ENCODE data around the gene MCM3.
A peak's percentile ranks its signal among the peaks of the same experiment; 100 is the strongest.

MCM3 gene

GRCh38 chr6:52231406-52232127, 53.0 kb downstream of the MCM3 start:
- H3K79me2 ChIP-seq (ENCODE audit: insufficient read depth, low read depth), result no peaks in the 10 kb centered on the region
- TF ChIP-seq CTCF (conservative IDR thresholded peaks at IDR 0.05; ENCODE audit: low read depth, low read length), result no peak
- no peak overlapping the region for H3K4me3 ChIP-seq (IDR thresholded peaks at IDR 0.05; ENCODE audit: insufficient read depth, low read depth, low read length)
- H3K4me1 ChIP-seq (ENCODE audit: low read depth, poor library complexity, severe bottlenecking), result peaks cover 78% of the 10 kb centered on the region
- H3K9ac ChIP-seq, result no peak overlapping the region
- no peak overlapping the region for H2AFZ ChIP-seq (ENCODE audit: low read depth)
- H4K20me1 ChIP-seq (ENCODE audit: insufficient read depth), result no peaks in the 10 kb centered on the region
- H3K27me3 ChIP-seq (ENCODE audit: insufficient read depth, low read depth), result peaks cover 10% of the 10 kb centered on the region; the same call in 1 of the 2 replicates
- no peak overlapping the region for H3K27ac ChIP-seq
- H3K4me2 ChIP-seq, result peak overlapping the region; percentile 66
- H3K36me3 ChIP-seq (ENCODE audit: insufficient read depth), result no peaks in the 10 kb centered on the region

DNA sequence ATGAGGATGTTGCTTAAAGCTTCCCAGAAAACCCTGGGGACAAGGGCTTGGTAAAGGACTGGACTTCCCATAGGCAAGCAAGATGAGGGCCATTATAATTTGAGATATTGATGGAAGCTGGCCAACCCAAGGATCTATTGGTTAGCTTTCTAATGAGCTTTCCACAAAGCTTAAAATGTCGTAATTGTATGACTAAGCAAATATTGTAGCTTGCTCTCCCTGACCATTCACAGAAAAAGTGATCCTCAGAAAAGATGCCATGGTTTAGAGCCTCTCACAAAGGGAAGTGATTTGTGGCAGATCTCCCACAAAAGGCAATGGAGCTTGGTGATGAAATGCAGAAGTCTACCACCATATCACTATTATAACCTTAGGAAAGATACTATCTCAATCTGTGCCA, 53.9 kb downstream of the MCM3 start:
- H4K20me1 ChIP-seq (ENCODE audit: insufficient read depth), result no peaks in the 10 kb centered on the region
- H3K4me3 ChIP-seq (IDR thresholded peaks at IDR 0.05; ENCODE audit: insufficient read depth, low read depth, low read length), result no peak overlapping the region
- no peaks in the 10 kb centered on the region for H3K36me3 ChIP-seq (ENCODE audit: insufficient read depth)
- peak overlapping the region; percentile 66; the same call in 1 of the 2 replicates for H3K4me2 ChIP-seq
- peaks cover 10% of the 10 kb centered on the region; the same call in 1 of the 2 replicates for H3K27me3 ChIP-seq (ENCODE audit: insufficient read depth, low read depth)
- no peak for TF ChIP-seq CTCF (conservative IDR thresholded peaks at IDR 0.05; ENCODE audit: low read depth, low read length)
- H3K4me1 ChIP-seq (ENCODE audit: low read depth, poor library complexity, severe bottlenecking), result peaks cover 86% of the 10 kb centered on the region
- H2AFZ ChIP-seq (ENCODE audit: low read depth), result no peak overlapping the region
- no peaks in the 10 kb centered on the region for H3K79me2 ChIP-seq (ENCODE audit: insufficient read depth, low read depth)
- no peak overlapping the region for H3K9ac ChIP-seq
- no peak overlapping the region for H3K27ac ChIP-seq

DNA sequence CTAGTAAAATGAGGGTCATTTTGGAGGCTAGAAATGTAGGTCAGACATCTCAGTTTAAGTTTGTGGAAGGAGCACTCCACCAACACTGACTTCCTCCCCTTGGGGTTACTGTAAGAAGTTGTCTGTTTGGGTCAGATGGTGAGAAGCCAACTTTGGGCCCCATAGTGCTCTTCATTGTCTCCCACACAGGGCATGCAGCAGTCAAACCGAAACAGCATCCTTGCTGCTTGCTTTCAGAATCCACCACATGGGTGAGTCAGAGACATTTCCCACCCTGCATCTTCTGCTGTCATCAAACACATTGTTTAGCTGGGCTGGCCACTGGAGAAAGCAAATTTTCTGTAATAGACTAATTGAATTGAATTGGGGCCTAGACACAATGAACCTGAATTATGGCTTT, 57.0 kb downstream of the MCM3 start:
- Histone ChIP-seq H3K27me3 (ENCODE audit: insufficient read depth, low read depth) (peaks cover 6% of the 10 kb centered on the region; the same call in 1 of the 2 replicates), H3K36me3 (ENCODE audit: insufficient read depth) (no peaks in the 10 kb centered on the region), H4K20me1 (ENCODE audit: insufficient read depth) (no peaks in the 10 kb centered on the region), H3K4me1 (ENCODE audit: low read depth, poor library complexity, severe bottlenecking) (peaks cover 76% of the 10 kb centered on the region), H2AFZ (ENCODE audit: low read depth) (no peak overlapping the region), H3K4me2 (peak overlapping the region; percentile 52), H3K4me3 (IDR thresholded peaks at IDR 0.05; ENCODE audit: insufficient read depth, low read depth, low read length) (no peak overlapping the region), H3K79me2 (ENCODE audit: insufficient read depth, low read depth) (no peaks in the 10 kb centered on the region), H3K27ac (peak overlapping the region; percentile 7; the same call in 1 of the 2 replicates), H3K9ac (no peak overlapping the region)
- no peak for TF ChIP-seq CTCF (conservative IDR thresholded peaks at IDR 0.05; ENCODE audit: low read depth, low read length)

- no peaks in the 10 kb centered on the region for H4K20me1 ChIP-seq (ENCODE audit: insufficient read depth)
- H3K9ac ChIP-seq, result no peak overlapping the region
- peak overlapping the region; percentile 52 for H3K4me2 ChIP-seq
- H3K4me1 ChIP-seq (ENCODE audit: low read depth, poor library complexity, severe bottlenecking), result peaks cover 69% of the 10 kb centered on the region
- no peak for TF ChIP-seq CTCF (conservative IDR thresholded peaks at IDR 0.05; ENCODE audit: low read depth, low read length)
- no peak overlapping the region for H2AFZ ChIP-seq (ENCODE audit: low read depth)
- no peak overlapping the region for H3K4me3 ChIP-seq (IDR thresholded peaks at IDR 0.05; ENCODE audit: insufficient read depth, low read depth, low read length)
- H3K27me3 ChIP-seq (ENCODE audit: insufficient read depth, low read depth), result peaks cover 3% of the 10 kb centered on the region; the same call in 1 of the 2 replicates
- H3K27ac ChIP-seq, result no peak overlapping the region
- H3K79me2 ChIP-seq (ENCODE audit: insufficient read depth, low read depth), result no peaks in the 10 kb centered on the region
- no peaks in the 10 kb centered on the region for H3K36me3 ChIP-seq (ENCODE audit: insufficient read depth)
Observed at GRCh38 chr6:52221302-52221701, 63.2 kb downstream of the MCM3 start.

Data from KMS-11 (cell line).